GM19099 (cell line): ENCODE results near the gene SCYL2.

Experiments used
- POLR2A ChIP-seq: IDR thresholded peaks from 3 replicates; pipeline ENCODE4 v1.6.1; 2011; ENCODE audit warnings: low read depth; ENCODE audit not compliant: insufficient read length; ENCODE audit errors: extremely low read depth

Gene SCYL2

GRCh38 chr12:100266835-100267602, at the start of gene SCYL2, which contains the start of gene DEPDC4:
Gene SCYL2, plus strand, starts transcription at chr12:100267177. Its CDS starts 15,794 bp downstream, at chr12:100282971.
Gene DEPDC4, minus strand, starts transcription at chr12:100267079. Its CDS starts 3 bp downstream, at chr12:100267076.
- TF ChIP-seq POLR2A = peak; percentile 37

GRCh38 chr12:100219328-100220109, 47.5 kb upstream of the SCYL2 start:
- TF ChIP-seq POLR2A = no peak

- TF ChIP-seq POLR2A = no peak
Observed at GRCh38 chr12:100221523-100221922, 45.5 kb upstream of the SCYL2 start.

- no peak for TF ChIP-seq POLR2A
Observed at GRCh38 chr12:100225491-100225890, 41.5 kb upstream of the SCYL2 start.

- no peak for TF ChIP-seq POLR2A
Observed at GRCh38 chr12:100229036-100229635, 37.8 kb upstream of the SCYL2 start.

GRCh38 chr12:100229876-100230275, 37.1 kb upstream of the SCYL2 start:
- TF ChIP-seq POLR2A = no peak

- TF ChIP-seq POLR2A = no peak
Observed at GRCh38 chr12:100234166-100234565, 32.8 kb upstream of the SCYL2 start.

- TF ChIP-seq POLR2A = no peak
Observed at GRCh38 chr12:100234591-100235304, 32.2 kb upstream of the SCYL2 start.

- TF ChIP-seq POLR2A = no peak
Observed at GRCh38 chr12:100238801-100239200, 28.2 kb upstream of the SCYL2 start.

GRCh38 chr12:100239589-100239988, 27.4 kb upstream of the SCYL2 start:
- TF ChIP-seq POLR2A = no peak

GRCh38 chr12:100243137-100243536, 23.8 kb upstream of the SCYL2 start:
- no peak for TF ChIP-seq POLR2A

GRCh38 chr12:100247765-100248164, 19.2 kb upstream of the SCYL2 start:
- TF ChIP-seq POLR2A = no peak

GRCh38 chr12:100248886-100249285, 18.1 kb upstream of the SCYL2 start:
- TF ChIP-seq POLR2A = no peak

- TF ChIP-seq POLR2A = no peak
Observed at GRCh38 chr12:100249941-100250340, 17.0 kb upstream of the SCYL2 start.

- no peak for TF ChIP-seq POLR2A
Observed at GRCh38 chr12:100251917-100252316, 15.1 kb upstream of the SCYL2 start.
